Thyroid gland (tissue), 4 donors: Measurements from ENCODE around the gene MAGI2.

ENCODE experiments used
- CTCF ChIP-seq, 6 experiments: fragments of 200-600 bp in 3 of 6; fragments of 450-650 bp in 3 of 6; sonication (generic) in 3 of 6; IDR thresholded peaks; one replicate each; pipeline ENCODE4 v1.5.1; 2016 to 2019; ENCODE audit warnings: antibody characterized with exemption in 6 of 6, mild to moderate bottlenecking in 2 of 6, inconsistent platforms in 1 of 6, moderate library complexity in 1 of 6
- POLR2A ChIP-seq, 2 donors: fragments of 450-650 bp; IDR thresholded peaks; one replicate each; pipeline ENCODE4 v1.6.1; 2017; ENCODE audit warnings: antibody characterized with exemption in 2 of 2, mild to moderate bottlenecking in 2 of 2, moderate library complexity in 1 of 2

- TF ChIP-seq CTCF (IDR thresholded peaks at IDR 0.05) (no peak), POLR2A (IDR thresholded peaks at IDR 0.05) (no peak)
Measured at GRCh38 chr7:79430391-79430790, 23.1 kb downstream of the MAGI2 start.
